SK-N-SH (cell line): ENCODE data around the gene AUTS2. TPM values are rescaled to one million over a fixed set of nuclear protein-coding genes. Genes with fewer than 3 reads are reported as not detected.

Experiments
- CTCF ChIA-PET: fragments of 300-600, 350-600 bp; formaldehyde crosslinking; extraction: SDS; loops from one replicate; lab custom pipeline; 2021; lab: Yijun Ruan, JAX
- POLR2A ChIA-PET: fragments of 350-600 bp; sonication (Branson Sonifier 250); formaldehyde crosslinking; extraction: SDS; loops from one replicate; lab custom pipeline; 2020; ENCODE audit warnings: antibody characterized with exemption, inconsistent platforms; lab: Yijun Ruan, JAX
- DNase-seq: peaks from one replicate; pipeline ENCODE4 v3.0.0; 2012
- H2AFZ ChIP-seq: fragments of 200-600 bp; sonication (generic); 2 replicates; pipeline ENCODE4 v1.8.1; 2016; ENCODE audit warnings: antibody characterized with exemption, mild to moderate bottlenecking, low read depth
- H3F3A ChIP-seq: fragments of 200-600 bp; sonication (generic); replicated peaks from 2 replicates; pipeline ENCODE3; 2016; ENCODE audit warnings: antibody characterized with exemption, mild to moderate bottlenecking; ENCODE audit not compliant: insufficient read depth
- H3K27ac ChIP-seq, 2 experiments: fragments of 200-500 bp in 1 of 2; fragments of 200-600 bp in 1 of 2; sonication (Bioruptor generic) in 1 of 2; sonication (generic), shearing (Covaris generic) in 1 of 2; 2 replicates each; pipeline versions ENCODE4 v1.5.1 to v1.6.1; 2014 to 2016; ENCODE audit warnings: low read depth in 2 of 2, inconsistent platforms in 1 of 2, low read length in 1 of 2, mild to moderate bottlenecking in 1 of 2, mixed read lengths in 1 of 2
- H3K27me3 ChIP-seq: fragments of 200-600 bp; sonication (generic), shearing (Covaris generic); 2 replicates; pipeline ENCODE4 v1.6.1; 2016; ENCODE audit warnings: mixed run types; ENCODE audit not compliant: insufficient read depth
- H3K36me3 ChIP-seq, 2 experiments: fragments of 200-500 bp in 1 of 2; fragments of 200-600 bp in 1 of 2; sonication (Bioruptor generic) in 1 of 2; sonication (generic) in 1 of 2; replicated peaks in 1 of 2; 2 replicates each; pipeline versions ENCODE3 to v1.5.1; 2014 to 2016; ENCODE audit warnings: low read length in 1 of 2, mild to moderate bottlenecking in 1 of 2; ENCODE audit not compliant: insufficient read depth in 2 of 2, control insufficient read depth in 1 of 2
- H3K4me1 ChIP-seq, 2 experiments: fragments of 200-500 bp in 1 of 2; fragments of 200-600 bp in 1 of 2; sonication (Bioruptor generic) in 1 of 2; sonication (generic), shearing (Covaris generic) in 1 of 2; 2 replicates each; pipeline versions ENCODE4 v1.5.1 to v1.6.1; 2014 to 2016; ENCODE audit warnings: low read depth in 1 of 2, low read length in 1 of 2, mixed run types in 1 of 2; ENCODE audit not compliant: insufficient read depth in 2 of 2, control insufficient read depth in 1 of 2
- H3K4me2 ChIP-seq: fragments of 200-600 bp; sonication (generic), shearing (Covaris generic); 2 replicates; pipeline ENCODE4 v1.6.1; 2017; ENCODE audit warnings: mixed run types
- H3K4me3 ChIP-seq, 2 experiments: fragments of 200-500 bp in 1 of 2; fragments of 200-600 bp in 1 of 2; sonication (Bioruptor generic) in 1 of 2; sonication (generic), shearing (Covaris generic) in 1 of 2; 2 replicates each; pipeline versions ENCODE4 v1.5.1 to v1.8.1; 2014 to 2016; ENCODE audit warnings: low read depth in 2 of 2, inconsistent platforms in 1 of 2, low read length in 1 of 2, mild to moderate bottlenecking in 1 of 2, mixed read lengths in 1 of 2, moderate library complexity in 1 of 2
- H3K79me2 ChIP-seq: fragments of 200-600 bp; sonication (generic); 2 replicates; pipeline ENCODE4 v1.8.1; 2017; ENCODE audit warnings: mild to moderate bottlenecking; ENCODE audit not compliant: insufficient read depth
- H3K9ac ChIP-seq: fragments of 200-600 bp; sonication (generic); 2 replicates; pipeline ENCODE4 v1.6.1; 2017; ENCODE audit warnings: mixed run types
- H3K9me2 ChIP-seq: fragments of 200-600 bp; sonication (generic); 2 replicates; pipeline ENCODE4 v1.6.1; 2017; ENCODE audit warnings: mixed run types
- H3K9me3 ChIP-seq: fragments of 200-600 bp; sonication (generic); 2 replicates; pipeline ENCODE4 v1.6.1; 2017; ENCODE audit warnings: mixed run types, mild to moderate bottlenecking, moderate library complexity
- H4K20me1 ChIP-seq: fragments of 200-600 bp; sonication (generic); 2 replicates; pipeline ENCODE4 v1.6.1; 2017; ENCODE audit warnings: mild to moderate bottlenecking, mixed run types; ENCODE audit not compliant: insufficient read depth
- CHD2 ChIP-seq: fragments of 150-350 bp; IDR thresholded peaks from 2 replicates; pipeline ENCODE4 v1.6.1; 2018; ENCODE audit warnings: low read length; ENCODE audit not compliant: partially characterized antibody
- ELF1 ChIP-seq: IDR thresholded peaks from 2 replicates; pipeline ENCODE4 v1.4.0; 2012
- EP300 ChIP-seq, 2 experiments: IDR thresholded peaks; 2 replicates each; pipeline versions ENCODE4 v1.4.0 to v1.6.1; 2012; ENCODE audit warnings: borderline replicate concordance in 1 of 2, low read depth in 1 of 2, low read length in 1 of 2
- GABPA ChIP-seq: IDR thresholded peaks from 2 replicates; pipeline ENCODE4 v1.4.0; 2012; ENCODE audit warnings: low read depth, mild to moderate bottlenecking
- GATA2 ChIP-seq: sonication (generic); formaldehyde crosslinking; IDR thresholded peaks from 2 replicates; pipeline ENCODE4 v1.5.0; 2020; ENCODE audit warnings: mild to moderate bottlenecking, missing genetic modification reagents
- IRF3 ChIP-seq: fragments of 150-350 bp; IDR thresholded peaks from 2 replicates; pipeline ENCODE4 v1.6.1; 2016; ENCODE audit warnings: mild to moderate bottlenecking, low read depth, low read length
- JUND ChIP-seq: IDR thresholded peaks from 2 replicates; pipeline ENCODE4 v1.4.0; 2012
- MAX ChIP-seq: IDR thresholded peaks from 2 replicates; pipeline ENCODE4 v1.4.0; 2012; ENCODE audit warnings: low read depth
- MEF2A ChIP-seq: IDR thresholded peaks from 2 replicates; pipeline ENCODE4 v1.4.0; 2012; ENCODE audit warnings: low read depth, borderline replicate concordance
- MXI1 ChIP-seq: IDR thresholded peaks from 2 replicates; pipeline ENCODE4 v1.6.1; 2012; ENCODE audit warnings: mild to moderate bottlenecking, low read depth, low read length, improper control_type of control experiment
- RCOR1 ChIP-seq: fragments of 150-350 bp; IDR thresholded peaks from 2 replicates; pipeline ENCODE4 v1.6.1; 2017; ENCODE audit warnings: antibody characterized with exemption, low read length
- RFX5 ChIP-seq: IDR thresholded peaks from 2 replicates; pipeline ENCODE4 v1.6.1; 2012; ENCODE audit warnings: mild to moderate bottlenecking, improper control_type of control experiment, low read length
- SIN3A ChIP-seq: IDR thresholded peaks from 2 replicates; pipeline ENCODE4 v1.6.1; 2012; ENCODE audit warnings: low read depth, mild to moderate bottlenecking, low read length, moderate library complexity, borderline replicate concordance
- SMC3 ChIP-seq: IDR thresholded peaks from 2 replicates; pipeline ENCODE4 v1.6.1; 2012; ENCODE audit warnings: low read depth, low read length, improper control_type of control experiment
- TCF12 ChIP-seq: IDR thresholded peaks from 2 replicates; pipeline ENCODE4 v1.4.0; 2012
- TEAD4 ChIP-seq: IDR thresholded peaks from 2 replicates; pipeline ENCODE4 v1.4.0; 2012; ENCODE audit warnings: mild to moderate bottlenecking, borderline replicate concordance; ENCODE audit not compliant: insufficient read depth
- WGBS: methylation state at CpG from one replicate; pipeline ENCODE4 v1.1.6; 2017; ENCODE audit warnings: low lambda C conversion rate; 5-methylcytosine and 5-hydroxymethylcytosine counted together
- polyA plus RNA-seq, 3 experiments: library from polyadenylated mRNA; depleted of rRNA; stranded (reverse); fragments of >200 nt; gene quantifications; 2 replicates each; pipeline ENCODE4 v1.2.3, GENCODE V29; 2012
- TF ChIP-seq, protein P1 (sequence below): IDR thresholded peaks from 2 replicates; pipeline ENCODE4; 2012

The AUTS2 gene
- polyA plus RNA-seq, 1 of the 3 experiments (the other 2 are of a cell fraction): 15.6 TPM

GRCh38 chr7:69803699-69804516 is 205.6 kb downstream of the AUTS2 start:
- no peaks in the 10 kb centered on the region for H3K79me2 ChIP-seq
- no peak overlapping the region for H3K4me2 ChIP-seq
- no peaks in the 10 kb centered on the region for H3K36me3 ChIP-seq
- no peak for TF ChIP-seq SMC3
- TF ChIP-seq GABPA: no peak
- TF ChIP-seq ELF1: no peak
- TF ChIP-seq IRF3: no peak
- TF ChIP-seq JUND: no peak
- TF ChIP-seq SIN3A: no peak
- TF ChIP-seq MAX: no peak
- TF ChIP-seq RCOR1: no peak
- TF ChIP-seq RFX5: no peak
- TF ChIP-seq GATA2: no peak
- TF ChIP-seq TEAD4: no peak
- no peak for TF ChIP-seq TCF12
- no peak for TF ChIP-seq EP300 (IDR thresholded peaks at IDR 0.05; ENCODE audit: borderline replicate concordance in 1 of 2, low read depth in 1 of 2, low read length in 1 of 2)
- TF ChIP-seq, protein P1, sequence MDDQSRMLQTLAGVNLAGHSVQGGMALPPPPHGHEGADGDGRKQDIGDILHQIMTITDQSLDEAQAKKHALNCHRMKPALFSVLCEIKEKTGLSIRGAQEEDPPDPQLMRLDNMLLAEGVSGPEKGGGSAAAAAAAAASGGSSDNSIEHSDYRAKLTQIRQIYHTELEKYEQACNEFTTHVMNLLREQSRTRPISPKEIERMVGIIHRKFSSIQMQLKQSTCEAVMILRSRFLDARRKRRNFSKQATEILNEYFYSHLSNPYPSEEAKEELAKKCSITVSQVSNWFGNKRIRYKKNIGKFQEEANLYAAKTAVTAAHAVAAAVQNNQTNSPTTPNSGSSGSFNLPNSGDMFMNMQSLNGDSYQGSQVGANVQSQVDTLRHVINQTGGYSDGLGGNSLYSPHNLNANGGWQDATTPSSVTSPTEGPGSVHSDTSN: no peak
- TF ChIP-seq MEF2A: no peak
- no peak for TF ChIP-seq MXI1
- TF ChIP-seq CHD2: no peak
- CTCF ChIA-PET: interaction anchor here (0.7 to 1.2 kb wide), 2 partner anchors 10 to 17 kb away, joined by 3 read pairs; no protein-coding TSS in a partner anchor
- H3K4me1 ChIP-seq: peaks cover 21 to 30% of the 10 kb centered on the region in 2 experiments; a peak in 3 of 4 replicates
- H2AFZ ChIP-seq: no peak overlapping the region
- WGBS: 84% methylated on average over 5 of the region's 5 CpGs
- H3K27ac ChIP-seq: no peak overlapping the region
- peaks cover 15% of the 10 kb centered on the region for H4K20me1 ChIP-seq
- POLR2A ChIA-PET: interaction anchor here (0.7 kb wide), 1 partner anchor 129 kb away, joined by 4 read pairs; no protein-coding TSS in a partner anchor
- H3K9ac ChIP-seq: no peak overlapping the region
- H3F3A ChIP-seq: peaks cover 5% of the 10 kb centered on the region
- H3K9me3 ChIP-seq: no peaks in the 10 kb centered on the region
- DNase-seq: no peak
- H3K9me2 ChIP-seq: no peaks in the 10 kb centered on the region
- no peaks in the 10 kb centered on the region for H3K27me3 ChIP-seq
- H3K4me3 ChIP-seq: no peak overlapping the region
